Measurements from ENCODE around the gene MT3. TPM values are rescaled to one million over a fixed set of nuclear protein-coding genes. Genes with fewer than 3 reads are reported as not detected.
A peak's percentile ranks its signal among the peaks of the same experiment; 100 is the strongest.

Gene MT3
- total and polyA plus RNA-seq, 9 of the 15 experiments (the other 6 are each of a cell fraction or from before 2014, with no cell fraction given), result not detected

DNA sequence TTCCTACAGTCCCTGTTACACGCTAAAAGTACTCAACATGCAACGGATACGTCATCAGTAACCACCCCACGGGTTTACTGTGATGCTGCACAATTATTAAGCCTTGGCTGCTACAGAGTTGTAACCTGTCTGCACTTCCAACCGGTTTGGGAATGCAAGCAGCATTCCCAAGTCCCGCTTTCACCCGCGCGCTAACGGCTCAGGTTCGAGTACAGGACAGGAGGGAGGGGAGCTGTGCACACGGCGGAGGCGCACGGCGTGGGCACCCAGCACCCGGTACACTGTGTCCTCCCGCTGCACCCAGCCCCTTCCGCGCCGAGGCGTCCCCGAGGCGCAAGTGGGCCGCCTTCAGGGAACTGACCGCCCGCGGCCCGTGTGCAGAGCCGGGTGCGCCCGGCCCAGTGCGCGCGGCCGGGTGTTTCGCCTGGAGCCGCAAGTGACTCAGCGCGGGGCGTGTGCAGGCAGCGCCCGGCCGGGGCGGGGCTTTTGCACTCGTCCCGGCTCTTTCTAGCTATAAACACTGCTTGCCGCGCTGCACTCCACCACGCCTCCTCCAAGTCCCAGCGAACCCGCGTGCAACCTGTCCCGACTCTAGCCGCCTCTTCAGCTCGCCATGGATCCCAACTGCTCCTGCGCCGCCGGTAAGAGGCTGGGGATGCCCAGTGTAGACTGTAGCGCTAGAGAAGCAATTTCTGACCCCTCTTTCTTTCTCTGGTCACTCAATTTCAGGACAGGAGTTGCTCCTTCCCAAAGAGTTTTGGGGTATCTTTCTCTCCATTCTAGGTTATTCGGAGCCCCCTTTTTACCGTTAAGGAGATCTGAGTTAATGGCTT lies 18.9 kb downstream of the MT3 start, which contains the start of gene MT2A (continued):
- TF ChIP-seq SRSF9 (IDR thresholded peaks at IDR 0.05; ENCODE audit: borderline replicate concordance, low read depth, low read length) (no peak), MAFF (IDR thresholded peaks at IDR 0.05; ENCODE audit: low read length) (no peak), ZNF347 (CRISPR knock-in tag; IDR thresholded peaks at IDR 0.05; ENCODE audit: low read depth) (no peak), LARP7 (IDR thresholded peaks at IDR 0.05) (peak; percentile 99)
- TF ChIP-seq, protein P1, sequence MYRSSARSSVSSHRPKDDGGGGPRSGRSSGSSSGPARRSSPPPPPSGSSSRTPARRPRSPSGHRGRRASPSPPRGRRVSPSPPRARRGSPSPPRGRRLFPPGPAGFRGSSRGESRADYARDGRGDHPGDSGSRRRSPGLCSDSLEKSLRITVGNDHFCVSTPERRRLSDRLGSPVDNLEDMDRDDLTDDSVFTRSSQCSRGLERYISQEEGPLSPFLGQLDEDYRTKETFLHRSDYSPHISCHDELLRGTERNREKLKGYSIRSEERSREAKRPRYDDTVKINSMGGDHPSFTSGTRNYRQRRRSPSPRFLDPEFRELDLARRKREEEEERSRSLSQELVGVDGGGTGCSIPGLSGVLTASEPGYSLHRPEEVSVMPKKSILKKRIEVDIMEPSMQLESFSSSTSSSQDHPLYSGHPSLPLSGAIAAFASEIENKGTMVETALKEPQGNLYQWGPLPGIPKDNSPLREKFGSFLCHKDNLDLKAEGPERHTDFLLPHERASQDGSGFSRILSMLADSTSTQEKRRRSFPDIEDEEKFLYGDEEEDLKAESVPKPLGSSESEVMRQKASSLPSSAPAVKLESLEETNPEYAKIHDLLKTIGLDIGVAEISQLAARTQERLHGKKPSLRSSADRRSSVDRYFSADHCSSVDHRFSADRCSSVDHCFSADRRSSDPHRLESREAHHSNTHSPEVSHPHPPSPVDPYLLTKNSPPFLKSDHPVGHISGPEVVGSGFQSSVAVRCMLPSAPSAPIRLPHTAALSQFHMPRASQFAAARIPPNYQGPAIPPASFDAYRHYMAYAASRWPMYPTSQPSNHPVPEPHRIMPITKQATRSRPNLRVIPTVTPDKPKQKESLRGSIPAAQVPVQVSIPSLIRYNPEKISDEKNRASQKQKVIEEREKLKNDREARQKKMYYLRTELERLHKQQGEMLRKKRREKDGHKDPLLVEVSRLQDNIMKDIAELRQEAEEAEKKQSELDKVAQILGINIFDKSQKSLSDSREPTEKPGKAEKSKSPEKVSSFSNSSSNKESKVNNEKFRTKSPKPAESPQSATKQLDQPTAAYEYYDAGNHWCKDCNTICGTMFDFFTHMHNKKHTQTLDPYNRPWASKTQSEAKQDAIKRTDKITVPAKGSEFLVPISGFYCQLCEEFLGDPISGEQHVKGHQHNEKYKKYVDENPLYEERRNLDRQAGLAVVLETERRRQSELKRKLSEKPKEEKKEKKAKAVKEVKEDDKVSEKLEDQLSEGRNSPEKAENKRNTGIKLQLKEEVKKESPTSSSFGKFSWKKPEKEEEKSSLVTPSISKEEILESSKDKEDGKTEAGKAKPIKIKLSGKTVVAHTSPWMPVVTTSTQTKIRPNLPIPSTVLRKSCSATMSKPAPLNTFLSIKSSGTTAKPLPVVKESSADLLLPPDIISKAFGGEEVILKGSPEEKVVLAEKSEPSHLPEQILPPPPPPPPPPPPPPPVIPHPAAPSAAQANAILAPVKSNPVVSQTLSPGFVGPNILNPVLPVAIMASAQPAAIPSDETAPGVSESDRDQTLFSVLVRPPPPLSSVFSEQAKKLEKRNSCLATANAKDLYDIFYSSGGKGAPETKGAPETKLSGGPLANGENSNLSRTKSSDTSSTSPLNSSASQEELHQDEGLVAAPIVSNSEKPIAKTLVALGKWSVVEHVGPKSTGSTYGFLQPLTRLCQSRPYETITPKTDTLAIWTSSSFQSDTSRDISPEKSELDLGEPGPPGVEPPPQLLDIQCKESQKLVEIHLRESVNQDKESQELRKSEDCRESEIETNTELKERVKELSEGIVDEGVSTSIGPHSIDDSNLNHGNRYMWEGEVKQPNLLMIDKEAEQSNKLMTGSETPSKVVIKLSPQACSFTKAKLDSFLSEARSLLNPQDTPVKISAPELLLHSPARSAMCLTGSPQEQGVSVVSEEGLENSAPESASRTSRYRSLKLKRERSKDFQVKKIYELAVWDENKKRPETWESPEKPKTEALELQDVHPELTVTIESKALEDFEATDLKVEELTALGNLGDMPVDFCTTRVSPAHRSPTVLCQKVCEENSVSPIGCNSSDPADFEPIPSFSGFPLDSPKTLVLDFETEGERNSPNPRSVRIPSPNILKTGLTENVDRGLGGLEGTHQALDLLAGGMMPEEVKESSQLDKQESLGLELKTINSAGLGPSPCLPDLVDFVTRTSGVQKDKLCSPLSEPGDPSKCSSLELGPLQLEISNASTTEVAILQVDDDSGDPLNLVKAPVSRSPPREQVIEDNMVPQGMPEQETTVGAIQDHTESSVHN (IDR thresholded peaks at IDR 0.05; ENCODE audit: borderline replicate concordance in 1 of 2, low read depth in 1 of 2), result no peak
- TF ChIP-seq, protein P2, sequence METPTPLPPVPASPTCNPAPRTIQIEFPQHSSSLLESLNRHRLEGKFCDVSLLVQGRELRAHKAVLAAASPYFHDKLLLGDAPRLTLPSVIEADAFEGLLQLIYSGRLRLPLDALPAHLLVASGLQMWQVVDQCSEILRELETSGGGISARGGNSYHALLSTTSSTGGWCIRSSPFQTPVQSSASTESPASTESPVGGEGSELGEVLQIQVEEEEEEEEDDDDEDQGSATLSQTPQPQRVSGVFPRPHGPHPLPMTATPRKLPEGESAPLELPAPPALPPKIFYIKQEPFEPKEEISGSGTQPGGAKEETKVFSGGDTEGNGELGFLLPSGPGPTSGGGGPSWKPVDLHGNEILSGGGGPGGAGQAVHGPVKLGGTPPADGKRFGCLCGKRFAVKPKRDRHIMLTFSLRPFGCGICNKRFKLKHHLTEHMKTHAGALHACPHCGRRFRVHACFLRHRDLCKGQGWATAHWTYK (CRISPR knock-in tag; IDR thresholded peaks at IDR 0.05), result peak; percentile 59; the same call in 1 of the 2 replicates
